ENCODE data around the gene NTN1.

GRCh38 chr17:9270921-9271320 is 249.6 kb downstream of the NTN1 start:
- TF ChIP-seq CTCF (IDR thresholded peaks at IDR 0.05) (no peak), POLR2A (IDR thresholded peaks at IDR 0.05) (no peak)
